Endothelial cell of umbilical vein (primary cell): ENCODE results near the gene DOP1A. TPM values are rescaled to one million over a fixed set of nuclear protein-coding genes. Genes with fewer than 3 reads are reported as not detected.

Source experiments
- BruUV-seq: library from RNA; stranded (reverse); fragments of 400-500 nt; replicated peaks from 2 replicates; lab custom pipeline; 2021; lab: Mats Ljungman, UMichigan
- CTCF ChIA-PET: fragments of 300-600, 350-600 bp; sonication (Branson Sonifier 250); formaldehyde crosslinking; loops from one replicate; lab custom pipeline; 2021; ENCODE audit warnings: antibody characterized with exemption, inconsistent platforms; lab: Charles Lee
- POLR2A ChIA-PET: fragments of 300-600, 350-600 bp; sonication (Branson Sonifier 250); formaldehyde crosslinking; loops from one replicate; lab custom pipeline; 2021; ENCODE audit warnings: antibody characterized with exemption, inconsistent platforms; lab: Charles Lee
- DNase-seq: peaks from one replicate; pipeline ENCODE4 v3.0.0-alpha.2; 2011; ENCODE audit warnings: low read depth, low spot score
- FAIRE-seq: peaks from 2 replicates; lab custom pipeline; 2011; peaks lifted over from hg19 to GRCh38; lab: Jason Lieb, UNC
- H2AFZ ChIP-seq: 2 replicates; pipeline ENCODE4 v1.6.0; 2012; ENCODE audit warnings: low read depth, low read length, control low read depth, inconsistent platforms
- H3K27ac ChIP-seq: 2 replicates; pipeline ENCODE4 v1.5.1; 2011; ENCODE audit warnings: low read depth, mild to moderate bottlenecking, control low read depth, low read length, moderate library complexity; ENCODE audit not compliant: insufficient read depth
- H3K27me3 ChIP-seq, 2 experiments: 2 replicates each; pipeline versions ENCODE4 v1.6.0 to v1.6.1; 2011; ENCODE audit warnings: low read length in 2 of 2, mixed read lengths in 1 of 2; ENCODE audit not compliant: control insufficient read depth in 2 of 2, insufficient read depth in 2 of 2
- H3K36me3 ChIP-seq, 2 experiments: 2 replicates in 1 of 2; 3 replicates in 1 of 2; pipeline ENCODE4 v1.5.1; 2011; ENCODE audit warnings: low read length in 2 of 2, mild to moderate bottlenecking in 1 of 2, moderate library complexity in 1 of 2; ENCODE audit not compliant: control insufficient read depth in 2 of 2, insufficient read depth in 2 of 2; ENCODE audit errors: extremely low read depth in 1 of 2
- H3K4me1 ChIP-seq: 3 replicates; pipeline ENCODE4 v1.5.1; 2011; ENCODE audit warnings: mild to moderate bottlenecking, low read length; ENCODE audit not compliant: control insufficient read depth, insufficient read depth; ENCODE audit errors: extremely low read depth
- H3K4me2 ChIP-seq: 2 replicates; pipeline ENCODE4 v1.6.1; 2011; ENCODE audit warnings: low read length, control low read depth, mixed read lengths; ENCODE audit not compliant: insufficient read depth
- H3K4me3 ChIP-seq, 3 experiments: fragments of 200-600 bp in 1 of 3; sonication (generic), shearing (Covaris generic) in 1 of 3; replicated peaks in 1 of 3; 2 replicates each; pipeline ENCODE4 v1.5.1; 2011 to 2016; ENCODE audit warnings: control low read depth in 3 of 3, low read length in 3 of 3, mild to moderate bottlenecking in 2 of 3, inconsistent platforms in 1 of 3, low read depth in 1 of 3, moderate library complexity in 1 of 3; ENCODE audit not compliant: insufficient read depth in 1 of 3
- H3K79me2 ChIP-seq: 2 replicates; pipeline ENCODE4 v1.6.0; 2012; ENCODE audit warnings: low read length, inconsistent platforms; ENCODE audit not compliant: control insufficient read depth, insufficient read depth
- H3K9ac ChIP-seq: replicated peaks from 2 replicates; pipeline ENCODE3; 2011; ENCODE audit warnings: low read length, control low read depth; ENCODE audit not compliant: insufficient read depth; ENCODE audit errors: extremely low read depth
- H3K9me1 ChIP-seq: replicated peaks from 3 replicates; pipeline ENCODE4 v1.6.0; 2011; ENCODE audit warnings: mild to moderate bottlenecking, low read length; ENCODE audit not compliant: control insufficient read depth, insufficient read depth; ENCODE audit errors: extremely low read depth
- H3K9me3 ChIP-seq: replicated peaks from 2 replicates; pipeline ENCODE4 v1.5.1; 2012; ENCODE audit warnings: low read length, inconsistent platforms; ENCODE audit not compliant: control insufficient read depth, insufficient read depth
- H4K20me1 ChIP-seq: replicated peaks from 2 replicates; pipeline ENCODE3; 2011; ENCODE audit warnings: mild to moderate bottlenecking, low read length; ENCODE audit not compliant: control insufficient read depth, insufficient read depth; ENCODE audit errors: extremely low read depth
- EZH2 ChIP-seq: IDR thresholded peaks from 2 replicates; pipeline ENCODE4 v1.6.1; 2012; ENCODE audit warnings: borderline replicate concordance, low read depth, mild to moderate bottlenecking, moderate library complexity, low read length, inconsistent platforms; ENCODE audit not compliant: severe bottlenecking
- FOS ChIP-seq: IDR thresholded peaks from 2 replicates; pipeline ENCODE4 v1.6.1; 2011; ENCODE audit warnings: mild to moderate bottlenecking, low read length, moderate library complexity, borderline replicate concordance; ENCODE audit not compliant: insufficient read depth
- GATA2 ChIP-seq: IDR thresholded peaks from 2 replicates; pipeline ENCODE4 v1.7.0; 2011; ENCODE audit warnings: low read depth, mild to moderate bottlenecking, moderate library complexity, mixed read lengths, low read length; ENCODE audit not compliant: insufficient read length, insufficient read depth
- JUN ChIP-seq: IDR thresholded peaks from 2 replicates; pipeline ENCODE4 v1.6.1; 2011; ENCODE audit warnings: borderline replicate concordance, low read depth; ENCODE audit not compliant: insufficient read length, insufficient read depth
- MAX ChIP-seq: IDR thresholded peaks from 2 replicates; pipeline ENCODE4 v1.6.1; 2011; ENCODE audit not compliant: insufficient read depth, insufficient read length
- MYC ChIP-seq: IDR thresholded peaks from one replicate; pipeline ENCODE4 v1.6.1; 2011; ENCODE audit warnings: mild to moderate bottlenecking, low read depth, low read length
- POLR2A ChIP-seq: IDR thresholded peaks from 2 replicates; pipeline ENCODE4 v1.6.1; 2012; ENCODE audit warnings: low read depth, mild to moderate bottlenecking, control low read depth, low read length
- POLR2AphosphoS5 ChIP-seq: IDR thresholded peaks from 2 replicates; pipeline ENCODE4 v1.6.1; 2012; ENCODE audit warnings: low read depth, mild to moderate bottlenecking, control low read depth, low read length, moderate library complexity; ENCODE audit not compliant: insufficient read depth
- dilution Hi-C: fragments of 300-500 bp; cut with MboI; formaldehyde crosslinking; loops from one replicate; pipeline ENCODE4 v1.15.0; 2019; ENCODE audit warnings: low sequenced_read_pairs; ENCODE audit not compliant: extremely low pct_ligation_motif_present
- intact Hi-C: fragments of 100-400 bp; cut with micrococcal nuclease; formaldehyde crosslinking; loops from one replicate; pipeline ENCODE4 v1.10.0; 2022
- polyA plus RNA-seq, 4 experiments: library from polyadenylated mRNA; depleted of rRNA in 3 of 4; stranded (reverse) in 3 of 4; unstranded in 1 of 4; fragments of >200 nt; gene quantifications; 2 replicates each; pipeline versions ENCODE4 v1.2.1 to v1.2.3, GENCODE V29; 2011 to 2012; ENCODE audit warnings: missing spikeins in 1 of 4
- total RNA-seq: library from RNA; stranded (reverse); gene quantifications from 2 replicates; pipeline ENCODE4 v1.2.3, GENCODE V29; 2021
- TF ChIP-seq, protein P1 (sequence below), 2 donors: IDR thresholded peaks; 1 replicate in 1 of 2; 2 replicates in 1 of 2; pipeline ENCODE4 v1.5.1; 2011; ENCODE audit warnings: low read length in 2 of 2, mild to moderate bottlenecking in 2 of 2, moderate library complexity in 2 of 2, control low read depth in 1 of 2, inconsistent platforms in 1 of 2, low read depth in 1 of 2; ENCODE audit not compliant: insufficient read depth in 1 of 2; ENCODE audit errors: extremely low read depth in 1 of 2

DOP1A gene
- total and polyA plus RNA-seq, 2 donors (not counting 3 experiments of a cell fraction or from before 2014, with no cell fraction given) = 6.3 to 12.3 TPM

GRCh38 chr6:83057705-83058321 lies 9.7 kb upstream of the DOP1A start:
- Histone ChIP-seq H3K9me3 (no peaks in the 10 kb centered on the region), H4K20me1 (no peaks in the 10 kb centered on the region), H3K4me1 (no peaks in the 10 kb centered on the region), H2AFZ (no peak overlapping the region), H3K27me3 (no peaks in the 10 kb centered on the region), H3K79me2 (no peaks in the 10 kb centered on the region), H3K4me2 (no peak overlapping the region), H3K27ac (no peak overlapping the region), H3K36me3 (no peaks in the 10 kb centered on the region), H3K9ac (no peak overlapping the region), H3K4me3 (no peak overlapping the region), H3K9me1 (no peaks in the 10 kb centered on the region)
- no peak for TF ChIP-seq FOS
- TF ChIP-seq, protein P1, sequence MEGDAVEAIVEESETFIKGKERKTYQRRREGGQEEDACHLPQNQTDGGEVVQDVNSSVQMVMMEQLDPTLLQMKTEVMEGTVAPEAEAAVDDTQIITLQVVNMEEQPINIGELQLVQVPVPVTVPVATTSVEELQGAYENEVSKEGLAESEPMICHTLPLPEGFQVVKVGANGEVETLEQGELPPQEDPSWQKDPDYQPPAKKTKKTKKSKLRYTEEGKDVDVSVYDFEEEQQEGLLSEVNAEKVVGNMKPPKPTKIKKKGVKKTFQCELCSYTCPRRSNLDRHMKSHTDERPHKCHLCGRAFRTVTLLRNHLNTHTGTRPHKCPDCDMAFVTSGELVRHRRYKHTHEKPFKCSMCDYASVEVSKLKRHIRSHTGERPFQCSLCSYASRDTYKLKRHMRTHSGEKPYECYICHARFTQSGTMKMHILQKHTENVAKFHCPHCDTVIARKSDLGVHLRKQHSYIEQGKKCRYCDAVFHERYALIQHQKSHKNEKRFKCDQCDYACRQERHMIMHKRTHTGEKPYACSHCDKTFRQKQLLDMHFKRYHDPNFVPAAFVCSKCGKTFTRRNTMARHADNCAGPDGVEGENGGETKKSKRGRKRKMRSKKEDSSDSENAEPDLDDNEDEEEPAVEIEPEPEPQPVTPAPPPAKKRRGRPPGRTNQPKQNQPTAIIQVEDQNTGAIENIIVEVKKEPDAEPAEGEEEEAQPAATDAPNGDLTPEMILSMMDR (IDR thresholded peaks at IDR 0.05; ENCODE audit: extremely low read depth in 1 of 2, insufficient read depth in 1 of 2, low read depth in 1 of 2, low read length in 2 of 2) = peak; percentile 65 to 75
- CTCF ChIA-PET = interaction anchor here (0.7 to 8.5 kb wide), 21 partner anchors 8 to 855 kb away, joined by 3 to 168 read pairs (median 4); partner anchors contain the start of genes DOP1A, RWDD2A, TPBG and UBE3D
- POLR2A ChIA-PET = no interaction called here
- FAIRE-seq (peak; percentile 72), DNase-seq (peak; percentile 57)
- intact Hi-C loops = loop anchor here (1.0 to 10.0 kb wide), 2 partner anchors 313 to 810 kb away; no protein-coding TSS in a partner anchor
- BruUV-seq = no TSS peak
- dilution Hi-C loops = no loop called here

- Histone ChIP-seq H3K79me2 (no peaks in the 10 kb centered on the region), H3K4me3 (no peak overlapping the region), H2AFZ (no peak overlapping the region), H3K4me2 (no peak overlapping the region), H3K27ac (no peak overlapping the region), H3K4me1 (peaks cover 8% of the 10 kb centered on the region), H3K9me1 (no peaks in the 10 kb centered on the region), H3K9me3 (no peaks in the 10 kb centered on the region), H3K9ac (no peak overlapping the region), H4K20me1 (no peaks in the 10 kb centered on the region), H3K27me3 (no peaks in the 10 kb centered on the region), H3K36me3 (no peaks in the 10 kb centered on the region)
- DNase-seq = no peak
- intact Hi-C loops (no loop called here), dilution Hi-C loops (no loop called here)
- BruUV-seq = no TSS peak
- no peak for FAIRE-seq
- TF ChIP-seq FOS (no peak), MYC (no peak), POLR2A (no peak), JUN (no peak), POLR2AphosphoS5 (no peak), EZH2 (no peak), GATA2 (no peak), MAX (no peak)
- TF ChIP-seq, protein P1 (IDR thresholded peaks at IDR 0.05; ENCODE audit: extremely low read depth in 1 of 2, insufficient read depth in 1 of 2, low read depth in 1 of 2, low read length in 2 of 2) = no peak
- ChIA-PET CTCF (no interaction called here), POLR2A (no interaction called here)
Measured at GRCh38 chr6:83061190-83061589, 6.3 kb upstream of the DOP1A start.
